Gastrocnemius medialis (tissue), 4 donors: ENCODE data around the gene NSF. TPM values are rescaled to one million over a fixed set of nuclear protein-coding genes. Genes with fewer than 3 reads are reported as not detected.

Experiments
- ATAC-seq, 2 donors: fragments of 150-250 bp; one replicate each; pipeline ENCODE4 v1.9.1; 2016
- DNase-seq, 2 donors: peaks; one replicate each; pipeline ENCODE4 v3.0.0-alpha.2; 2019
- H3K27ac ChIP-seq, 4 donors: fragments of 200-600 bp; sonication (generic); 1 replicate in 1 of 4; 2 replicates in 3 of 4; pipeline ENCODE4 v1.5.1; 2016 to 2018; ENCODE audit warnings: mild to moderate bottlenecking in 2 of 4, moderate library complexity in 1 of 4
- H3K27me3 ChIP-seq, 3 donors: fragments of 200-600 bp; sonication (generic) in 2 of 3; 1 replicate in 1 of 3; 2 replicates in 2 of 3; pipeline versions ENCODE4 v1.5.1 to v1.6.0; 2016 to 2019; ENCODE audit warnings: mild to moderate bottlenecking in 1 of 3, moderate library complexity in 1 of 3
- H3K36me3 ChIP-seq, 2 donors: fragments of 200-600 bp; sonication (generic) in 1 of 2; one replicate each; pipeline ENCODE4 v1.5.1; 2017 to 2018
- H3K4me1 ChIP-seq, 2 donors: fragments of 200-600 bp; sonication (generic) in 1 of 2; one replicate each; pipeline ENCODE4 v1.5.1; 2016 to 2017; ENCODE audit warnings: mild to moderate bottlenecking in 2 of 2
- H3K4me3 ChIP-seq, 4 donors: fragments of 200-600 bp; sonication (generic) in 3 of 4; 1 replicate in 1 of 4; 2 replicates in 3 of 4; pipeline ENCODE4 v1.5.1; 2016 to 2019; ENCODE audit warnings: mild to moderate bottlenecking in 2 of 4
- H3K9me3 ChIP-seq, 3 donors: fragments of 200-600 bp; sonication (generic) in 2 of 3; 1 replicate in 1 of 3; 2 replicates in 2 of 3; pipeline ENCODE4 v1.5.1; 2016 to 2019
- POLR2A ChIP-seq, 2 donors: fragments of 450-650 bp; IDR thresholded peaks; one replicate each; pipeline ENCODE4 v1.6.1; 2017; ENCODE audit warnings: antibody characterized with exemption in 2 of 2, mild to moderate bottlenecking in 2 of 2, moderate library complexity in 2 of 2
- in situ Hi-C, 4 donors: fragments of 200-750 bp; cut with MboI; loops; one replicate each; pipeline versions ENCODE4 v1.15.0 to v1.8.0; 2017; ENCODE audit warnings: low sequenced_read_pairs in 4 of 4
- intact Hi-C: fragments of 100-400 bp; cut with DNase I; formaldehyde crosslinking; loops from one replicate; pipeline ENCODE4 v1.15.1; 2023; ENCODE audit warnings: low total_unique reads
- total RNA-seq, 4 donors: library from RNA; depleted of rRNA; stranded (reverse); fragments of >200 nt; gene quantifications; one replicate each; pipeline versions ENCODE4 v1.1.0 to v1.2.3, GENCODE V29; 2016
- TF ChIP-seq, protein P1 (sequence below), 5 experiments: fragments of 450-650 bp in 3 of 5; fragments of 200-600 bp in 2 of 5; sonication (generic) in 2 of 5; IDR thresholded peaks in 4 of 5; conservative IDR thresholded peaks in 1 of 5; 1 replicate in 4 of 5; 2 replicates in 1 of 5; pipeline ENCODE4 v1.5.1; 2016 to 2019; ENCODE audit warnings: antibody characterized with exemption in 5 of 5, mild to moderate bottlenecking in 3 of 5, moderate library complexity in 3 of 5

The NSF gene
- total RNA-seq, 4 donors from 2014 or later, result 24.5 to 67.0 (median 42.5) TPM

DNA sequence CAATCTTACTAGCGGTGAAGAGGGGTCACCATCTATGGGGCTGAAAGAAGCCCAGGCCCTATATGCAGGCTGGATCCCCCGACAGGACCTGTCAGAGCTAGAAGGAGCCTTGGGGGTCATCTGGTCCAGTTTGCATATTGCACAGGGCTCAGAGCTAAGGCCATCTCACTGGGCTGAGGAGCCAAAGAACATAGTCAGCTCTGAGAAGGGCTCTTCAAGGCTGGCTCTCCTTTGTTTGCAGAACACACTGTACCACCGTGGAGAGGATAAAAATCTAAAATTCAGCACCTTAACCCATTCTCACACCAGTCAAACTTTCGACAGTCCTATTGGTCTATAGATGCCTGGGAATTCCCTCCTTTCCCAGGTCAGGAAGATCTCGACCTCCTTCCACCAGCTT, 203.8 kb downstream of the NSF start:
- DNase-seq, result no peak
- no peaks in the 10 kb centered on the region for H3K36me3 ChIP-seq
- in situ Hi-C loops (no loop called here), intact Hi-C loops (no loop called here)
- no peak overlapping the region for H3K27ac ChIP-seq
- no peaks in the 10 kb centered on the region for H3K9me3 ChIP-seq
- ATAC-seq, result no peak
- peaks cover 0 to 20% (median 11%) of the 10 kb centered on the region in 3 donors for H3K27me3 ChIP-seq
- TF ChIP-seq, protein P1, sequence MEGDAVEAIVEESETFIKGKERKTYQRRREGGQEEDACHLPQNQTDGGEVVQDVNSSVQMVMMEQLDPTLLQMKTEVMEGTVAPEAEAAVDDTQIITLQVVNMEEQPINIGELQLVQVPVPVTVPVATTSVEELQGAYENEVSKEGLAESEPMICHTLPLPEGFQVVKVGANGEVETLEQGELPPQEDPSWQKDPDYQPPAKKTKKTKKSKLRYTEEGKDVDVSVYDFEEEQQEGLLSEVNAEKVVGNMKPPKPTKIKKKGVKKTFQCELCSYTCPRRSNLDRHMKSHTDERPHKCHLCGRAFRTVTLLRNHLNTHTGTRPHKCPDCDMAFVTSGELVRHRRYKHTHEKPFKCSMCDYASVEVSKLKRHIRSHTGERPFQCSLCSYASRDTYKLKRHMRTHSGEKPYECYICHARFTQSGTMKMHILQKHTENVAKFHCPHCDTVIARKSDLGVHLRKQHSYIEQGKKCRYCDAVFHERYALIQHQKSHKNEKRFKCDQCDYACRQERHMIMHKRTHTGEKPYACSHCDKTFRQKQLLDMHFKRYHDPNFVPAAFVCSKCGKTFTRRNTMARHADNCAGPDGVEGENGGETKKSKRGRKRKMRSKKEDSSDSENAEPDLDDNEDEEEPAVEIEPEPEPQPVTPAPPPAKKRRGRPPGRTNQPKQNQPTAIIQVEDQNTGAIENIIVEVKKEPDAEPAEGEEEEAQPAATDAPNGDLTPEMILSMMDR (IDR thresholded peaks at IDR 0.05 in 4 of 5, conservative IDR thresholded peaks at IDR 0.05 in 1 of 5), result no peak
- no peaks in the 10 kb centered on the region for H3K4me1 ChIP-seq
- no peak overlapping the region for H3K4me3 ChIP-seq

DNA sequence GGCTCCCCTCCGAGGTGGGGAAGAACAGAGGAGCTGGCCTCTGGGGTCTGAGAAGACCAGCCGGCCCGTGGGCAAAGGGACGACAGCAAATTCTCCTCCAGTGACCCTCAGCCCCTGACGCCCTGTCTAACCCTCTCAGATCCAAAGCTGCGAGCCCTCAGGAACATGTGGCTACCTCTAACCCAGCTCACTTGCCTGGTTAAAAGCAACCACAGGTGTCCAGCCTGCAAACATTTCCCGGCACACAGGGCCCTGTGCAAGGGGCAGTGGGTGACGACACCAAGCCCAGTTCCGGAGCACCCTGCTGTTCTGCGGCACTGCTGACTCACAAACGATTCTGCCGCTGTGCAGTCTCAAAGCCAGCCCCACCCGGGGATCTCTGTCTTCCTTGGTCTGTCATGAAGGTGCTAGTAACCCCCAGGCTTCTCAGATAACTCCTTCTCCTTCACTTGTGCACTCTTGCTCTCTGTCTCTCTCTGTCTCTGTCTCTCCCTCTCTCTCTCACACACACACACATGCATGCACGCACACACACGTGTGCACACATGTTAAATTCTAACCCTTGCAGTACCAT, 205.0 kb downstream of the NSF start:
- no peak for DNase-seq
- Histone ChIP-seq H3K4me3 (no peak overlapping the region), H3K4me1 (no peaks in the 10 kb centered on the region), H3K27ac (no peak overlapping the region), H3K9me3 (no peaks in the 10 kb centered on the region), H3K27me3 (peaks cover 0 to 13% (median 9%) of the 10 kb centered on the region in 3 donors), H3K36me3 (no peaks in the 10 kb centered on the region)
- in situ Hi-C loops (no loop called here), intact Hi-C loops (no loop called here)
- ATAC-seq, result no peak
- no peak for TF ChIP-seq POLR2A (IDR thresholded peaks at IDR 0.05)
- TF ChIP-seq, protein P1 (IDR thresholded peaks at IDR 0.05 in 4 of 5, conservative IDR thresholded peaks at IDR 0.05 in 1 of 5), result no peak

DNA sequence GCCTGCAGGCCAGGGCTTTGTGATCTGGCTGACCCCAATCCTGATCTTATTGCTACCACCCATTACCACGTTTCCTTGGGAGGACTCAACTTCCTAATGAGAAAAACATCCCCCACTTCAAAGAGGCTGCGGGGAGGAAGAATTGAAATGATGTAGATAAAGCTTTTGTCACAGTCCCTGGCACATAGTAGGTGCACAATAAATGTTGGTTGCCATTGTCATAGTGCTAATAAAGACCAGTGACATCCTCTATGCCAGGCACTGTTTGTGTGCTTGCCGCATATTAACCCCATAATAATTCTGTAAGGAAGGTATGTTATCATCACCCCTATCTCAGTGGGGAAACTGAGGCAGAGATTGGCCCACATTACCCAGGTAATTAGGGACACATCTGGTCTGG, 205.6 kb downstream of the NSF start:
- Histone ChIP-seq H3K9me3 (no peaks in the 10 kb centered on the region), H3K27me3 (peaks cover 0 to 11% (median 3%) of the 10 kb centered on the region in 3 donors), H3K4me1 (no peaks in the 10 kb centered on the region), H3K36me3 (no peaks in the 10 kb centered on the region), H3K27ac (no peak overlapping the region), H3K4me3 (no peak overlapping the region)
- no peak for ATAC-seq
- intact Hi-C loops, result no loop called here
- in situ Hi-C loops, result no loop called here
- no peak for DNase-seq
- TF ChIP-seq, protein P1 (IDR thresholded peaks at IDR 0.05 in 4 of 5, conservative IDR thresholded peaks at IDR 0.05 in 1 of 5), result no peak
- no peak for TF ChIP-seq POLR2A (IDR thresholded peaks at IDR 0.05)

DNA sequence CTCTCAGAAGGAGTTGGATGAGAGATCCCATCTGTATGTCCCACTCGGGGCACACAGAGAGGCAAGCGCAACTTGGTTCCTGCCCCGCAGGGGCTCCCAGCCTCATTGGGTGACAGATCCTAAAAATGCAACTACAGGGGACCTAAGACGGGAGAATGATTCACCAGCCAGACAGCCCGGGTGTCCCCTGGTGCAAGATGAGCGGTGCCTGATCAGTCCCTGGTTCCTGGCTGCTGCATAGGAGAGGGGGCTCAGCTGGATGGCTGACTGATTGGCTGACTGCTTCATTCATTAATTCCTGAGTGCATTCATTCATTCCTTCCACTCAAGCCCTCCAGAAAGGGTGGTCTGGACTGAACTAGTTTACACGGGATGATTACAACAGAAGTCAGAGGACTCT, 206.1 kb downstream of the NSF start:
- DNase-seq (no peak), ATAC-seq (no peak)
- no peak overlapping the region for H3K27ac ChIP-seq
- H3K4me1 ChIP-seq, result no peaks in the 10 kb centered on the region
- no peaks in the 10 kb centered on the region for H3K36me3 ChIP-seq
- no peaks in the 10 kb centered on the region for H3K9me3 ChIP-seq
- in situ Hi-C loops (no loop called here), intact Hi-C loops (no loop called here)
- TF ChIP-seq, protein P1 (IDR thresholded peaks at IDR 0.05 in 4 of 5, conservative IDR thresholded peaks at IDR 0.05 in 1 of 5), result no peak
- TF ChIP-seq POLR2A (IDR thresholded peaks at IDR 0.05), result no peak
- H3K27me3 ChIP-seq, result peaks cover 0 to 11% (median 2%) of the 10 kb centered on the region in 3 donors
- H3K4me3 ChIP-seq, result no peak overlapping the region
